GM21619 (cell line): ENCODE measurements around the gene ABCA5.
"Not testable (repeated sequence)": the region's sequence is repeated elsewhere in the genome, so short reads cannot be mapped to it uniquely, and the experiment has no call there.

Experiments
- ATAC-seq: cut with Tn5 transposase; IDR thresholded peaks from one replicate; pipeline ENCODE4 v1.9.1; 2021; ENCODE audit not compliant: unreplicated experiment

The ABCA5 gene

GRCh38 chr17:69326377-69327059 lies 415 bp downstream of the ABCA5 start:
- peak; percentile 8 for ATAC-seq

GRCh38 chr17:69325518-69326376 lies 1.2 kb downstream of the ABCA5 start:
- no peak for ATAC-seq

- no peak for ATAC-seq
Observed at GRCh38 chr17:69323806-69324205, 3.1 kb downstream of the ABCA5 start.

- no peak for ATAC-seq
Observed at GRCh38 chr17:69320908-69321238, 6.1 kb downstream of the ABCA5 start.

GRCh38 chr17:69320210-69320907 lies 6.6 kb downstream of the ABCA5 start:
- ATAC-seq, result no peak

- no peak for ATAC-seq
Observed at GRCh38 chr17:69317625-69318024, 9.3 kb downstream of the ABCA5 start.

GRCh38 chr17:69314246-69315065 lies 12.5 kb downstream of the ABCA5 start:
- no peak for ATAC-seq

- ATAC-seq, result no peak
Observed at GRCh38 chr17:69305177-69305576, 21.8 kb downstream of the ABCA5 start.

- ATAC-seq, result no peak
Observed at GRCh38 chr17:69302682-69303081, 24.3 kb downstream of the ABCA5 start.

GRCh38 chr17:69300222-69300621 lies 26.7 kb downstream of the ABCA5 start:
- ATAC-seq, result no peak

GRCh38 chr17:69298120-69298722 lies 28.7 kb downstream of the ABCA5 start:
- ATAC-seq, result not testable (repeated sequence)

GRCh38 chr17:69287168-69287567 lies 39.8 kb downstream of the ABCA5 start:
- no peak for ATAC-seq

GRCh38 chr17:69286257-69286656 lies 40.7 kb downstream of the ABCA5 start:
- ATAC-seq, result no peak

GRCh38 chr17:69284646-69285045 lies 42.3 kb downstream of the ABCA5 start:
- ATAC-seq, result no peak

GRCh38 chr17:69282002-69282401 lies 44.9 kb downstream of the ABCA5 start:
- no peak for ATAC-seq

- ATAC-seq, result not testable (repeated sequence)
Observed at GRCh38 chr17:69276279-69276678, 50.7 kb downstream of the ABCA5 start.

- no peak for ATAC-seq
Observed at GRCh38 chr17:69275751-69276150, 51.2 kb downstream of the ABCA5 start.

- no peak for ATAC-seq
Observed at GRCh38 chr17:69271023-69271422, 55.9 kb downstream of the ABCA5 start.

GRCh38 chr17:69269131-69269998 lies 57.6 kb downstream of the ABCA5 start:
- ATAC-seq, result no peak
